ENCODE measurements around the gene EEF1A2.

Gene EEF1A2

GRCh38 chr20:63498960-63499337 lies at the start of gene EEF1A2:
EEF1A2 (minus strand) TSS chr20:63499083; CDS start chr20:63497763, 1,320 bp downstream.
- no peak for DNase-seq

- DNase-seq: no peak
Measured at GRCh38 chr20:63548542-63548941, 49.7 kb upstream of the EEF1A2 start.

GRCh38 chr20:63547725-63548480 lies 49.0 kb upstream of the EEF1A2 start, which contains the start of gene SRMS:
SRMS (minus strand) TSS chr20:63547749; CDS start chr20:63547463, 286 bp downstream.
- no peak for DNase-seq

GRCh38 chr20:63546956-63547724 lies 48.3 kb upstream of the EEF1A2 start:
- DNase-seq: no peak

GRCh38 chr20:63546256-63546955 lies 47.5 kb upstream of the EEF1A2 start:
- no peak for DNase-seq

- no peak for DNase-seq
Measured at GRCh38 chr20:63545814-63546213, 46.9 kb upstream of the EEF1A2 start.

- DNase-seq: no peak
Measured at GRCh38 chr20:63544958-63545516, 46.2 kb upstream of the EEF1A2 start.

- DNase-seq: no peak
Measured at GRCh38 chr20:63544241-63544957, 45.5 kb upstream of the EEF1A2 start.

- DNase-seq: no peak
Measured at GRCh38 chr20:63543733-63544132, 44.9 kb upstream of the EEF1A2 start.

- DNase-seq: no peak
Measured at GRCh38 chr20:63543131-63543530, 44.2 kb upstream of the EEF1A2 start.

GRCh38 chr20:63542696-63543095 lies 43.8 kb upstream of the EEF1A2 start:
- no peak for DNase-seq

GRCh38 chr20:63542031-63542559 lies 43.2 kb upstream of the EEF1A2 start:
- DNase-seq: no peak

- no peak for DNase-seq
Measured at GRCh38 chr20:63541371-63541770, 42.5 kb upstream of the EEF1A2 start.

- no peak for DNase-seq
Measured at GRCh38 chr20:63540417-63541186, 41.7 kb upstream of the EEF1A2 start.

GRCh38 chr20:63539441-63540370 lies 40.8 kb upstream of the EEF1A2 start:
- no peak for DNase-seq

- DNase-seq: no peak
Measured at GRCh38 chr20:63539092-63539430, 40.2 kb upstream of the EEF1A2 start.

- no peak for DNase-seq
Measured at GRCh38 chr20:63538204-63539091, 39.6 kb upstream of the EEF1A2 start.

- peak; percentile 92 to 93 for DNase-seq
Measured at GRCh38 chr20:63537525-63538203, 38.8 kb upstream of the EEF1A2 start.

Data from AML-193 (cell line).